Endothelial cell of umbilical vein (primary cell): ENCODE data around the gene NCOA3. TPM values are rescaled to one million over a fixed set of nuclear protein-coding genes. Genes with fewer than 3 reads are reported as not detected.

Experiments used
- BruUV-seq: library from RNA; stranded (reverse); fragments of 400-500 nt; replicated peaks from 2 replicates; lab custom pipeline; 2021; lab: Mats Ljungman, UMichigan
- CTCF ChIA-PET: fragments of 300-600, 350-600 bp; sonication (Branson Sonifier 250); formaldehyde crosslinking; loops from one replicate; lab custom pipeline; 2021; ENCODE audit warnings: antibody characterized with exemption, inconsistent platforms; lab: Charles Lee
- POLR2A ChIA-PET: fragments of 300-600, 350-600 bp; sonication (Branson Sonifier 250); formaldehyde crosslinking; loops from one replicate; lab custom pipeline; 2021; ENCODE audit warnings: antibody characterized with exemption, inconsistent platforms; lab: Charles Lee
- DNase-seq: peaks from one replicate; pipeline ENCODE4 v3.0.0-alpha.2; 2011; ENCODE audit warnings: low read depth, low spot score
- FAIRE-seq: peaks from 2 replicates; lab custom pipeline; 2011; peaks lifted over from hg19 to GRCh38; lab: Jason Lieb, UNC
- H2AFZ ChIP-seq: 2 replicates; pipeline ENCODE4 v1.6.0; 2012; ENCODE audit warnings: low read depth, low read length, control low read depth, inconsistent platforms
- H3K27ac ChIP-seq: 2 replicates; pipeline ENCODE4 v1.5.1; 2011; ENCODE audit warnings: low read depth, mild to moderate bottlenecking, control low read depth, low read length, moderate library complexity; ENCODE audit not compliant: insufficient read depth
- H3K27me3 ChIP-seq, 2 experiments: 2 replicates each; pipeline versions ENCODE4 v1.6.0 to v1.6.1; 2011; ENCODE audit warnings: low read length in 2 of 2, mixed read lengths in 1 of 2; ENCODE audit not compliant: control insufficient read depth in 2 of 2, insufficient read depth in 2 of 2
- H3K36me3 ChIP-seq, 2 experiments: 2 replicates in 1 of 2; 3 replicates in 1 of 2; pipeline ENCODE4 v1.5.1; 2011; ENCODE audit warnings: low read length in 2 of 2, mild to moderate bottlenecking in 1 of 2, moderate library complexity in 1 of 2; ENCODE audit not compliant: control insufficient read depth in 2 of 2, insufficient read depth in 2 of 2; ENCODE audit errors: extremely low read depth in 1 of 2
- H3K4me1 ChIP-seq: 3 replicates; pipeline ENCODE4 v1.5.1; 2011; ENCODE audit warnings: mild to moderate bottlenecking, low read length; ENCODE audit not compliant: control insufficient read depth, insufficient read depth; ENCODE audit errors: extremely low read depth
- H3K4me2 ChIP-seq: 2 replicates; pipeline ENCODE4 v1.6.1; 2011; ENCODE audit warnings: low read length, control low read depth, mixed read lengths; ENCODE audit not compliant: insufficient read depth
- H3K4me3 ChIP-seq, 3 experiments: fragments of 200-600 bp in 1 of 3; sonication (generic), shearing (Covaris generic) in 1 of 3; replicated peaks in 1 of 3; 2 replicates each; pipeline ENCODE4 v1.5.1; 2011 to 2016; ENCODE audit warnings: control low read depth in 3 of 3, low read length in 3 of 3, mild to moderate bottlenecking in 2 of 3, inconsistent platforms in 1 of 3, low read depth in 1 of 3, moderate library complexity in 1 of 3; ENCODE audit not compliant: insufficient read depth in 1 of 3
- H3K79me2 ChIP-seq: 2 replicates; pipeline ENCODE4 v1.6.0; 2012; ENCODE audit warnings: low read length, inconsistent platforms; ENCODE audit not compliant: control insufficient read depth, insufficient read depth
- H3K9ac ChIP-seq: replicated peaks from 2 replicates; pipeline ENCODE3; 2011; ENCODE audit warnings: low read length, control low read depth; ENCODE audit not compliant: insufficient read depth; ENCODE audit errors: extremely low read depth
- H3K9me1 ChIP-seq: replicated peaks from 3 replicates; pipeline ENCODE4 v1.6.0; 2011; ENCODE audit warnings: mild to moderate bottlenecking, low read length; ENCODE audit not compliant: control insufficient read depth, insufficient read depth; ENCODE audit errors: extremely low read depth
- H3K9me3 ChIP-seq: replicated peaks from 2 replicates; pipeline ENCODE4 v1.5.1; 2012; ENCODE audit warnings: low read length, inconsistent platforms; ENCODE audit not compliant: control insufficient read depth, insufficient read depth
- H4K20me1 ChIP-seq: replicated peaks from 2 replicates; pipeline ENCODE3; 2011; ENCODE audit warnings: mild to moderate bottlenecking, low read length; ENCODE audit not compliant: control insufficient read depth, insufficient read depth; ENCODE audit errors: extremely low read depth
- CTCF ChIP-seq, 2 donors: IDR thresholded peaks; 1 replicate in 1 of 2; 2 replicates in 1 of 2; pipeline ENCODE4 v1.5.1; 2011; ENCODE audit warnings: low read length in 2 of 2, mild to moderate bottlenecking in 2 of 2, moderate library complexity in 2 of 2, control low read depth in 1 of 2, inconsistent platforms in 1 of 2, low read depth in 1 of 2; ENCODE audit not compliant: insufficient read depth in 1 of 2; ENCODE audit errors: extremely low read depth in 1 of 2
- EZH2 ChIP-seq: IDR thresholded peaks from 2 replicates; pipeline ENCODE4 v1.6.1; 2012; ENCODE audit warnings: borderline replicate concordance, low read depth, mild to moderate bottlenecking, moderate library complexity, low read length, inconsistent platforms; ENCODE audit not compliant: severe bottlenecking
- GATA2 ChIP-seq: IDR thresholded peaks from 2 replicates; pipeline ENCODE4 v1.7.0; 2011; ENCODE audit warnings: low read depth, mild to moderate bottlenecking, moderate library complexity, mixed read lengths, low read length; ENCODE audit not compliant: insufficient read length, insufficient read depth
- JUN ChIP-seq: IDR thresholded peaks from 2 replicates; pipeline ENCODE4 v1.6.1; 2011; ENCODE audit warnings: borderline replicate concordance, low read depth; ENCODE audit not compliant: insufficient read length, insufficient read depth
- MYC ChIP-seq: IDR thresholded peaks from one replicate; pipeline ENCODE4 v1.6.1; 2011; ENCODE audit warnings: mild to moderate bottlenecking, low read depth, low read length
- POLR2A ChIP-seq: IDR thresholded peaks from 2 replicates; pipeline ENCODE4 v1.6.1; 2012; ENCODE audit warnings: low read depth, mild to moderate bottlenecking, control low read depth, low read length
- dilution Hi-C: fragments of 300-500 bp; cut with MboI; formaldehyde crosslinking; loops from one replicate; pipeline ENCODE4 v1.15.0; 2019; ENCODE audit warnings: low sequenced_read_pairs; ENCODE audit not compliant: extremely low pct_ligation_motif_present
- intact Hi-C: fragments of 100-400 bp; cut with micrococcal nuclease; formaldehyde crosslinking; loops from one replicate; pipeline ENCODE4 v1.10.0; 2022
- polyA plus RNA-seq, 4 experiments: library from polyadenylated mRNA; depleted of rRNA in 3 of 4; stranded (reverse) in 3 of 4; unstranded in 1 of 4; fragments of >200 nt; gene quantifications; 2 replicates each; pipeline versions ENCODE4 v1.2.1 to v1.2.3, GENCODE V29; 2011 to 2012; ENCODE audit warnings: missing spikeins in 1 of 4
- total RNA-seq: library from RNA; stranded (reverse); gene quantifications from 2 replicates; pipeline ENCODE4 v1.2.3, GENCODE V29; 2021
- TF ChIP-seq, protein P1 (sequence below): IDR thresholded peaks from 2 replicates; pipeline ENCODE4 v1.6.1; 2011; ENCODE audit not compliant: insufficient read depth, insufficient read length

Gene NCOA3
- total and polyA plus RNA-seq, 2 donors (not counting 3 experiments of a cell fraction or from before 2014, with no cell fraction given): 12.0 to 35.6 TPM

GRCh38 chr20:47635256-47635655, 133.6 kb downstream of the NCOA3 start:
- intact Hi-C loops: no loop called here

More at GRCh38 chr20:47635256-47635655, 133.6 kb downstream of the NCOA3 start:
- no peaks in the 10 kb centered on the region for H3K9me1 ChIP-seq
- H3K9ac ChIP-seq: no peak overlapping the region
- H2AFZ ChIP-seq: no peak overlapping the region
- no peak overlapping the region for H3K4me3 ChIP-seq
- no peaks in the 10 kb centered on the region for H3K79me2 ChIP-seq
- no TSS peak for BruUV-seq
- ChIA-PET POLR2A (no interaction called here), CTCF (interaction anchor here (1.1 to 1.3 kb wide), 3 partner anchors 10 to 14 kb away, joined by 3 to 5 read pairs (median 4); no protein-coding TSS in a partner anchor)
- no peaks in the 10 kb centered on the region for H3K9me3 ChIP-seq
- H3K27ac ChIP-seq: no peak overlapping the region
- DNase-seq (no peak), FAIRE-seq (no peak)
- dilution Hi-C loops: no loop called here
- TF ChIP-seq, protein P1, sequence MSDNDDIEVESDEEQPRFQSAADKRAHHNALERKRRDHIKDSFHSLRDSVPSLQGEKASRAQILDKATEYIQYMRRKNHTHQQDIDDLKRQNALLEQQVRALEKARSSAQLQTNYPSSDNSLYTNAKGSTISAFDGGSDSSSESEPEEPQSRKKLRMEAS: no peak
- TF ChIP-seq GATA2 (no peak), JUN (no peak), MYC (no peak), EZH2 (no peak), CTCF (IDR thresholded peaks at IDR 0.05; ENCODE audit: extremely low read depth in 1 of 2, insufficient read depth in 1 of 2, low read depth in 1 of 2, low read length in 2 of 2) (no peak), POLR2A (no peak)
- H3K36me3 ChIP-seq: peaks cover 7 to 11% of the 10 kb centered on the region in 2 experiments
- no peaks in the 10 kb centered on the region for H4K20me1 ChIP-seq
- no peaks in the 10 kb centered on the region for H3K27me3 ChIP-seq
- H3K4me2 ChIP-seq: no peak overlapping the region
- H3K4me1 ChIP-seq: peaks cover 2% of the 10 kb centered on the region
